ENCODE results near the gene VTI1A. TPM values are rescaled to one million over a fixed set of nuclear protein-coding genes. Genes with fewer than 3 reads are reported as not detected.

The VTI1A gene
- total and polyA plus RNA-seq, 8 donors = 7.3 to 20.2 (median 11.6) TPM

DNA sequence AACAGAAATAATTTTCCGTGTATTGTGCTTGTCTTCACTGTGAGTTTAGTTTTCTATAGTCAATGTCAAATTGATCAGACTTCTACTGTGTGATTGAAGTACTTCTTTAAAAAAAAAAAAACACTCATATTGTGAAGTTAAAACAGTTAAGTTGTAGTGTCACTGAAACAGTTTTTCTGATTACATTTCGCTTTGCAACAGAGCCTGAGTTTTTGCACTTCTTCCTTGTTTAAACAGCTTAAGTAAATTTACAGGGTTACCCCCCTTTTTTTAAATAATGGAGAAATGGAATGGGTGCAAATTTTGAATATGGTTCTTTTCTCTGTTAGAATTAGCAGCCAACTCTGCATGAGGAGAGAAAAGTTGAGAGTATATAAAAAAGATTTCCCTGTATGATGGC is 117.3 kb downstream of the VTI1A start:
- no peaks in the 10 kb centered on the region for H3K36me3 ChIP-seq
- FAIRE-seq = no peak
- WGBS, 2 donors = 22% methylated on average over 2 of the region's 2 CpGs
- H3K9me3 ChIP-seq = no peaks in the 10 kb centered on the region
- DNase-seq = no peak
- H3K27me3 ChIP-seq = no peaks in the 10 kb centered on the region
- peaks cover 0 to 19% (median 19%) of the 10 kb centered on the region in 3 donors for H3K4me1 ChIP-seq
- H3K4me3 ChIP-seq = no peak overlapping the region
- no peak overlapping the region for H3K27ac ChIP-seq
- intact Hi-C loops (cut with DNase I) = no loop called here
- TF ChIP-seq, protein P1, sequence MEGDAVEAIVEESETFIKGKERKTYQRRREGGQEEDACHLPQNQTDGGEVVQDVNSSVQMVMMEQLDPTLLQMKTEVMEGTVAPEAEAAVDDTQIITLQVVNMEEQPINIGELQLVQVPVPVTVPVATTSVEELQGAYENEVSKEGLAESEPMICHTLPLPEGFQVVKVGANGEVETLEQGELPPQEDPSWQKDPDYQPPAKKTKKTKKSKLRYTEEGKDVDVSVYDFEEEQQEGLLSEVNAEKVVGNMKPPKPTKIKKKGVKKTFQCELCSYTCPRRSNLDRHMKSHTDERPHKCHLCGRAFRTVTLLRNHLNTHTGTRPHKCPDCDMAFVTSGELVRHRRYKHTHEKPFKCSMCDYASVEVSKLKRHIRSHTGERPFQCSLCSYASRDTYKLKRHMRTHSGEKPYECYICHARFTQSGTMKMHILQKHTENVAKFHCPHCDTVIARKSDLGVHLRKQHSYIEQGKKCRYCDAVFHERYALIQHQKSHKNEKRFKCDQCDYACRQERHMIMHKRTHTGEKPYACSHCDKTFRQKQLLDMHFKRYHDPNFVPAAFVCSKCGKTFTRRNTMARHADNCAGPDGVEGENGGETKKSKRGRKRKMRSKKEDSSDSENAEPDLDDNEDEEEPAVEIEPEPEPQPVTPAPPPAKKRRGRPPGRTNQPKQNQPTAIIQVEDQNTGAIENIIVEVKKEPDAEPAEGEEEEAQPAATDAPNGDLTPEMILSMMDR (IDR thresholded peaks at IDR 0.05) = no peak
- peak in 3 of 4 donors; percentile 56 to 63 (median 63) for ATAC-seq

DNA sequence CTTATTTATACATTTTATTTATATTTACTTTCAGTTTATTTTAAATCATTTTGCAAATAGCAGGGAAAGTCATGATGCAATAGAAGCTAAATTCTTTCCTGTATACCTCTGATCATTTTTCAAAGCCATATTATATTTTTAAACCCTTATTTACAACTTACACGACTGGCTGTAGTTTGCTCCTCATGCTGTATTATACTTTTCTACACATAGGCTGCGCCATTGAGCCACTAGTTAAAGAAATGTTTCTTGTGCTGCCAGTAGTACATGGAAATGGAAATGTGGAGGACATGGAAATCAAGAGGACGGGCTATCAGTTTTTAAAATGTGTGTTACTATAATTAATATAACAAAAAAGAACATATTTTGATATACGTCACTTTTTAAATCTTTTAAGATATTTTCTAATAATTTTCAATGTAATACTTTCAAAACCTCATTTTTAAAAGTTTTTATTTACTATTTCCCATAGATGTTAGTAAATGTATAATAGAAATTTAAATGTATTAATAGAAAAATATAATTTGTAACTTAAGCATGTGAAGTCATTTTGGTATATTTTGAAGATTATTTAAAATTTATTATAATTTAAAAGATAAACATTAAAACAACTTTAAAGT is 118.5 kb downstream of the VTI1A start:
- intact Hi-C loops (cut with DNase I) = no loop called here
- Histone ChIP-seq H3K4me3 (no peak overlapping the region), H3K27ac (no peak overlapping the region), H3K9me3 (no peaks in the 10 kb centered on the region), H3K4me1 (peaks cover 0 to 30% (median 25%) of the 10 kb centered on the region in 3 donors), H3K36me3 (no peaks in the 10 kb centered on the region), H3K27me3 (no peaks in the 10 kb centered on the region)
- FAIRE-seq = peak; percentile 98
- TF ChIP-seq, protein P1 (IDR thresholded peaks at IDR 0.05) = peak; percentile 21 to 46 (median 39)
- DNase-seq = peak in 2 of 6 donors; percentile 21 to 59
- 32 to 41% methylated on average over 4 of the region's 4 CpGs for WGBS, 2 donors
- peak; percentile 77 to 94 (median 92) for ATAC-seq

DNA sequence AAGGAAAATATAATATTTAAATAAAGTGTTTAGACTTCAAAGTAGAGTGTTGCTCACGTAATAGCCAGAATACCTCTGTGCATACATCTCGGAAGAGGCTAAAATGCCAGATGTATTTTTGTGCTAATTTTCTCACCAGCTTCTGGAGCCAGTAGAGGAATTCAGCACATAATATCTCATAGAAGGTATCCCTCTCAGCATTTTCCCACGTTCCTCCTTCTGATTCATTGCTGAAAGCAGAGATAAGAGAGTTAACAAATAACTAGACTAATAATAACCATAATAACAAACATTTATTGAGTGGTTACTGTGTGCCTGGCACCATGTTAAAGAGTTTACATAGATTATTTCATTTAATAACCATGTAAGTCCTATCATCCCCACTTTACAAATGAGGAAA is 123.6 kb downstream of the VTI1A start:
- peak; percentile 50 to 84 (median 77) for ATAC-seq
- no peaks in the 10 kb centered on the region for H3K27me3 ChIP-seq
- intact Hi-C loops (cut with DNase I) = no loop called here
- H3K27ac ChIP-seq = peak overlapping the region in 1 of 4 donors; percentile 15
- DNase-seq = no peak
- TF ChIP-seq, protein P1 (IDR thresholded peaks at IDR 0.05) = no peak
- no peak for FAIRE-seq
- no peaks in the 10 kb centered on the region for H3K9me3 ChIP-seq
- WGBS, 2 donors = 15 to 19% methylated on average over 3 of the region's 3 CpGs
- H3K4me3 ChIP-seq = no peak overlapping the region
- peaks cover 0 to 14% (median 8%) of the 10 kb centered on the region in 3 donors for H3K4me1 ChIP-seq
- no peaks in the 10 kb centered on the region for H3K36me3 ChIP-seq

DNA sequence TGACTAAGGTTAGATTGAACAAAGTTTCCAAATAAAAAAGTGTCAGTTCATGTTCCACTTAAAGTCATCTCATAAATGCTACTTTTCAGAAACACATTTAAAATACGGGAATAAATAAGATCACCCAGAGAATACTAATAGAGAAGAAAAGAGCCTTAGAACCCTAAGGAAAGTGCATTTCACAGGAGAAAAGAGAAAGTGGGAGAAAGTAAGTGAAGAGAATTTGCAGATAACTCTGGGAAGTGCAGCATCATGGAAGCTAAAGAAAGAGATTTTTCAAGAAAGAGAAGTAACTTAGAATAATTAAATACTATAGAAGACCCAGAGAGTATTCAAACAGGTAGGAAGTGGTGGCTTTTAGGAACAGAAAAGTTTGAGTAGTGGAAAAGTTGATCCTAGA is 132.6 kb downstream of the VTI1A start:
- Histone ChIP-seq H3K4me3 (no peak overlapping the region), H3K36me3 (no peaks in the 10 kb centered on the region), H3K9me3 (no peaks in the 10 kb centered on the region), H3K4me1 (no peaks in the 10 kb centered on the region), H3K27ac (no peak overlapping the region), H3K27me3 (no peaks in the 10 kb centered on the region)
- no peak for ATAC-seq
- no peak for DNase-seq
- intact Hi-C loops (cut with DNase I) = no loop called here
- TF ChIP-seq, protein P1 (IDR thresholded peaks at IDR 0.05) = no peak
- 95 to 97% methylated on average over 1 of the region's 1 CpG for WGBS, 2 donors
- FAIRE-seq = no peak

DNA sequence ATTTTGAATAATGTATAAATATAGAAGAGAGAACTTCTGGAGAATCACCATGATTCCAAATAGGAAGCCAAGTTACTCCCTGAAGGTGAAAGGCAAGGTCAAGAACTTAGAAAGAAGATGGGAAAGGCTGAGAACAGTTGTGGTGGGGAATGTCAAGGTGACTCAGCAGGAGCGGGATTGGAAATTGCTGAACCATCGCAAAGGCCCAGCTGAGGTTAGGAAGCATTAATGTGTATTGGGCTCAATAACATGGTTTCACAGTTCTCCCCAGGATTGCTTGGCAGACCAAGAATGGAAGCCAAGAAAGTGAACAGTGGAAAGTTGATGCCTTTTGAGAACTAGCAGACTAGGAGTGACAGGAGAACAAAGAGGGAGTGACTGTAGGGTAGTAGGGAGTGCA is 133.3 kb downstream of the VTI1A start:
- ATAC-seq (no peak), DNase-seq (no peak), FAIRE-seq (no peak)
- H3K27me3 ChIP-seq = no peaks in the 10 kb centered on the region
- WGBS, 2 donors = 97 to 100% methylated on average over 2 of the region's 2 CpGs
- H3K4me1 ChIP-seq = no peaks in the 10 kb centered on the region
- TF ChIP-seq, protein P1 (IDR thresholded peaks at IDR 0.05) = no peak
- no peak overlapping the region for H3K27ac ChIP-seq
- no peak overlapping the region for H3K4me3 ChIP-seq
- no peaks in the 10 kb centered on the region for H3K9me3 ChIP-seq
- no peaks in the 10 kb centered on the region for H3K36me3 ChIP-seq
- intact Hi-C loops (cut with DNase I) = no loop called here

All from pancreas (tissue), 10 donors.